Body of pancreas (tissue), 4 donors: ENCODE data around the gene SLBP. TPM values are rescaled to one million over a fixed set of nuclear protein-coding genes. Genes with fewer than 3 reads are reported as not detected.

Experiments used
- ATAC-seq: fragments of 150-250 bp; one replicate; pipeline ENCODE4 v1.9.1; 2016
- DNase-seq, 4 donors: peaks; one replicate each; pipeline ENCODE4 v3.0.0-alpha.2; 2019
- H3K27ac ChIP-seq, 4 donors: fragments of 200-600 bp; sonication (generic); 1 replicate in 3 of 4; 2 replicates in 1 of 4; pipeline versions ENCODE4 v1.5.1 to v1.6.1; 2016 to 2019; ENCODE audit warnings: mild to moderate bottlenecking in 1 of 4, mixed read lengths in 1 of 4, moderate library complexity in 1 of 4
- H3K27me3 ChIP-seq, 2 donors: fragments of 200-600 bp; sonication (generic); one replicate each; pipeline ENCODE4 v1.6.0; 2016; ENCODE audit warnings: mild to moderate bottlenecking in 1 of 2
- H3K36me3 ChIP-seq, 2 donors: fragments of 200-600 bp; sonication (generic); replicated peaks in 1 of 2; 2 replicates each; pipeline ENCODE4 v1.5.1; 2016; ENCODE audit warnings: low read depth in 2 of 2; ENCODE audit not compliant: insufficient read depth in 1 of 2
- H3K4me1 ChIP-seq: fragments of 200-600 bp; sonication (generic); one replicate; pipeline ENCODE4 v1.6.0; 2016
- H3K4me3 ChIP-seq, 2 donors: fragments of 200-600 bp; sonication (generic); 1 replicate in 1 of 2; 2 replicates in 1 of 2; pipeline ENCODE4 v1.5.1; 2016 to 2019
- H3K9me3 ChIP-seq, 3 donors: fragments of 200-600 bp; sonication (generic); 1 replicate in 2 of 3; 2 replicates in 1 of 3; pipeline ENCODE4 v1.5.1; 2016
- CTCF ChIP-seq, 7 experiments: fragments of 450-650 bp in 4 of 7; fragments of 200-600 bp in 3 of 7; sonication (generic) in 3 of 7; IDR thresholded peaks; one replicate each; pipeline ENCODE4 v1.5.1; 2016 to 2019; ENCODE audit warnings: antibody characterized with exemption in 7 of 7
- POLR2A ChIP-seq, 3 donors: fragments of 450-650 bp; IDR thresholded peaks; one replicate each; pipeline ENCODE4 v1.6.1; 2016; ENCODE audit warnings: antibody characterized with exemption in 3 of 3, mild to moderate bottlenecking in 2 of 3
- WGBS, 2 donors: methylation state at CpG; one replicate each; pipeline ENCODE4 v1.1.5; 2017; 5-methylcytosine and 5-hydroxymethylcytosine counted together
- intact Hi-C: fragments of 100-400 bp; cut with DNase I; formaldehyde crosslinking; loops from one replicate; pipeline ENCODE4 v1.15.1; 2023
- total RNA-seq, 2 donors: library from RNA; depleted of rRNA; stranded (reverse); fragments of >200 nt; gene quantifications; one replicate each; pipeline ENCODE4 v1.1.0, GENCODE V29; 2016

The SLBP gene
- total RNA-seq, 2 donors from 2014 or later = 23.7 to 26.2 TPM

GRCh38 chr4:1752284-1753041 lies 40.3 kb upstream of the SLBP start:
- 60 to 70% methylated on average over 2 to 33 of the region's 35 CpGs for WGBS, 2 donors
- H3K4me1 ChIP-seq = peaks cover 31% of the 10 kb centered on the region
- no peak overlapping the region for H3K4me3 ChIP-seq
- DNase-seq (peak in 1 of 4 donors; percentile 36), ATAC-seq (no peak)
- H3K36me3 ChIP-seq = no peaks in the 10 kb centered on the region
- H3K27me3 ChIP-seq = no peaks in the 10 kb centered on the region
- intact Hi-C loops = loop anchor here (5.0 kb wide), 2 partner anchors 50 to 145 kb away; no protein-coding TSS in a partner anchor
- peak overlapping the region in 2 of 4 donors; percentile 62 to 70 for H3K27ac ChIP-seq
- TF ChIP-seq POLR2A (IDR thresholded peaks at IDR 0.05) = no peak
- TF ChIP-seq CTCF (IDR thresholded peaks at IDR 0.05) = no peak
- H3K9me3 ChIP-seq = no peaks in the 10 kb centered on the region

GRCh38 chr4:1751919-1752283 lies 39.8 kb upstream of the SLBP start:
- H3K36me3 ChIP-seq = no peaks in the 10 kb centered on the region
- DNase-seq = no peak
- H3K27me3 ChIP-seq = no peaks in the 10 kb centered on the region
- no peak overlapping the region for H3K4me3 ChIP-seq
- intact Hi-C loops = loop anchor here (5.0 kb wide), 2 partner anchors 50 to 145 kb away; no protein-coding TSS in a partner anchor
- WGBS, 2 donors = 78% methylated on average over 8 of the region's 8 CpGs; no CpG with 5 or more reads in 1 of the 2 donors
- H3K27ac ChIP-seq = peak overlapping the region in 1 of 4 donors; percentile 70
- H3K9me3 ChIP-seq = no peaks in the 10 kb centered on the region
- ATAC-seq = no peak
- no peak for TF ChIP-seq CTCF (IDR thresholded peaks at IDR 0.05)
- no peak for TF ChIP-seq POLR2A (IDR thresholded peaks at IDR 0.05)
- H3K4me1 ChIP-seq = peaks cover 33% of the 10 kb centered on the region

GRCh38 chr4:1751155-1751918 lies 39.2 kb upstream of the SLBP start:
- no peak for DNase-seq
- no peaks in the 10 kb centered on the region for H3K36me3 ChIP-seq
- no peak for ATAC-seq
- no peaks in the 10 kb centered on the region for H3K27me3 ChIP-seq
- no peak overlapping the region for H3K4me3 ChIP-seq
- peaks cover 39% of the 10 kb centered on the region for H3K4me1 ChIP-seq
- no peak overlapping the region for H3K27ac ChIP-seq
- no peaks in the 10 kb centered on the region for H3K9me3 ChIP-seq
- TF ChIP-seq POLR2A (IDR thresholded peaks at IDR 0.05) = no peak
- TF ChIP-seq CTCF (IDR thresholded peaks at IDR 0.05) = no peak
- intact Hi-C loops = loop anchor here (5.0 kb wide), 2 partner anchors 51 to 146 kb away; no protein-coding TSS in a partner anchor
- WGBS, 2 donors = 89 to 100% methylated on average over 1 to 29 of the region's 31 CpGs

- H3K4me3 ChIP-seq = no peak overlapping the region
- TF ChIP-seq POLR2A (IDR thresholded peaks at IDR 0.05) (no peak), CTCF (IDR thresholded peaks at IDR 0.05) (no peak)
- intact Hi-C loops = loop anchor here (5.0 kb wide), 2 partner anchors 52 to 147 kb away; no protein-coding TSS in a partner anchor
- WGBS, 2 donors = 84 to 89% methylated on average over 6 to 18 of the region's 18 CpGs
- ATAC-seq (no peak), DNase-seq (no peak)
- H3K9me3 ChIP-seq = no peaks in the 10 kb centered on the region
- no peak overlapping the region for H3K27ac ChIP-seq
- no peaks in the 10 kb centered on the region for H3K36me3 ChIP-seq
- H3K4me1 ChIP-seq = peaks cover 43% of the 10 kb centered on the region
- H3K27me3 ChIP-seq = no peaks in the 10 kb centered on the region
Observed at GRCh38 chr4:1750381-1751154, 38.4 kb upstream of the SLBP start.
